SU-DHL-6 (cell line): ENCODE results near the gene B3GNT9.

Source experiments
- H2AFZ ChIP-seq: fragments of 200-600 bp; sonication (generic); 2 replicates; pipeline ENCODE4 v1.6.1; 2014; ENCODE audit warnings: low read depth, mild to moderate bottlenecking, moderate library complexity, mixed read lengths, antibody characterized with exemption, low read length; ENCODE audit not compliant: severe bottlenecking
- H3F3A ChIP-seq: fragments of 200-600 bp; shearing (Covaris generic); 2 replicates; pipeline ENCODE4 v1.6.0; 2016; ENCODE audit warnings: antibody characterized with exemption, mild to moderate bottlenecking; ENCODE audit not compliant: insufficient read depth
- H3K27ac ChIP-seq: fragments of 200-600 bp; sonication (generic); 2 replicates; pipeline ENCODE4 v1.5.1; 2016; ENCODE audit warnings: low read depth, mild to moderate bottlenecking, low read length, moderate library complexity, mixed read lengths
- H3K27me3 ChIP-seq: fragments of 200-600 bp; sonication (generic), shearing (Covaris generic); 2 replicates; pipeline ENCODE4 v1.6.0; 2014; ENCODE audit warnings: mild to moderate bottlenecking, low read length
- H3K36me3 ChIP-seq: fragments of 200-600 bp; sonication (generic); 2 replicates; pipeline ENCODE4 v1.6.1; 2014; ENCODE audit warnings: mild to moderate bottlenecking, low read length, mixed read lengths
- H3K4me2 ChIP-seq: fragments of 300-600, 200-600 bp; shearing (Covaris generic), sonication (generic); 2 replicates; pipeline ENCODE4 v1.6.0; 2014; ENCODE audit warnings: low read length, low read depth, mild to moderate bottlenecking; ENCODE audit not compliant: poor library complexity, severe bottlenecking
- H3K4me3 ChIP-seq: fragments of 200-600 bp; sonication (generic); 2 replicates; pipeline ENCODE4 v1.5.1; 2014; ENCODE audit warnings: antibody characterized with exemption, low read length, mild to moderate bottlenecking, mixed read lengths; ENCODE audit not compliant: insufficient read depth, poor library complexity, severe bottlenecking
- H3K79me2 ChIP-seq: fragments of 200-600 bp; sonication (generic); 2 replicates; pipeline ENCODE4 v1.6.1; 2014; ENCODE audit warnings: mild to moderate bottlenecking, low read length, moderate library complexity; ENCODE audit not compliant: insufficient read depth
- H3K9ac ChIP-seq: fragments of 200-600 bp; sonication (generic); 2 replicates; pipeline ENCODE4 v1.7.0; 2014; ENCODE audit warnings: mild to moderate bottlenecking, low read length
- H3K9me2 ChIP-seq: fragments of 200-600 bp; sonication (generic); replicated peaks from 2 replicates; pipeline ENCODE4 v1.6.1; 2014; ENCODE audit warnings: low read length; ENCODE audit not compliant: insufficient read depth
- H3K9me3 ChIP-seq: fragments of 200-600 bp; sonication (generic); 2 replicates; pipeline ENCODE4 v1.6.1; 2014; ENCODE audit warnings: low read length, mixed read lengths; ENCODE audit not compliant: insufficient read depth
- H4K20me1 ChIP-seq: fragments of 200-600 bp; sonication (generic); 2 replicates; pipeline ENCODE4 v1.6.1; 2014; ENCODE audit warnings: low read depth, mild to moderate bottlenecking, antibody characterized with exemption, low read length, moderate library complexity, mixed read lengths
- CTCF ChIP-seq: fragments of 200-600 bp; sonication (generic); IDR thresholded peaks from one replicate; pipeline ENCODE4 v1.5.1; 2017; ENCODE audit warnings: antibody characterized with exemption, mild to moderate bottlenecking, low read length, moderate library complexity; ENCODE audit not compliant: insufficient read depth, poor library complexity, severe bottlenecking
- EZH2phosphoT487 ChIP-seq: fragments of 200-600 bp; sonication (generic), shearing (Covaris generic); conservative IDR thresholded peaks from 2 replicates; pipeline ENCODE4 v1.6.1; 2018; ENCODE audit warnings: mild to moderate bottlenecking, antibody characterized with exemption, low read length, moderate library complexity, mixed read lengths

Gene B3GNT9

GRCh38 chr16:67108489-67108888 is 42.3 kb downstream of the B3GNT9 start:
- no peak overlapping the region for H3K9ac ChIP-seq
- H4K20me1 ChIP-seq: no peaks in the 10 kb centered on the region
- no peak for TF ChIP-seq CTCF
- no peak for TF ChIP-seq EZH2phosphoT487
- H3K27me3 ChIP-seq: no peaks in the 10 kb centered on the region
- H3K27ac ChIP-seq: no peak overlapping the region
- no peaks in the 10 kb centered on the region for H3K9me3 ChIP-seq
- no peak overlapping the region for H3K4me2 ChIP-seq
- H2AFZ ChIP-seq: no peak overlapping the region
- H3K9me2 ChIP-seq: no peaks in the 10 kb centered on the region
- no peaks in the 10 kb centered on the region for H3K36me3 ChIP-seq
- peaks cover 12% of the 10 kb centered on the region; the same call in 1 of the 2 replicates for H3F3A ChIP-seq
- no peak overlapping the region for H3K4me3 ChIP-seq
- peaks cover 28% of the 10 kb centered on the region for H3K79me2 ChIP-seq

GRCh38 chr16:67105881-67106280 is 44.9 kb downstream of the B3GNT9 start:
- no peaks in the 10 kb centered on the region for H3K9me2 ChIP-seq
- peaks cover 10% of the 10 kb centered on the region for H3K79me2 ChIP-seq
- no peak overlapping the region for H3K4me2 ChIP-seq
- H4K20me1 ChIP-seq: no peaks in the 10 kb centered on the region
- H3K4me3 ChIP-seq: no peak overlapping the region
- peaks cover 12% of the 10 kb centered on the region; the same call in 1 of the 2 replicates for H3F3A ChIP-seq
- no peak overlapping the region for H2AFZ ChIP-seq
- H3K36me3 ChIP-seq: peaks cover 5% of the 10 kb centered on the region; the same call in 1 of the 2 replicates
- H3K27me3 ChIP-seq: no peaks in the 10 kb centered on the region
- H3K27ac ChIP-seq: no peak overlapping the region
- no peaks in the 10 kb centered on the region for H3K9me3 ChIP-seq
- TF ChIP-seq CTCF (no peak), EZH2phosphoT487 (no peak)
- H3K9ac ChIP-seq: no peak overlapping the region

DNA sequence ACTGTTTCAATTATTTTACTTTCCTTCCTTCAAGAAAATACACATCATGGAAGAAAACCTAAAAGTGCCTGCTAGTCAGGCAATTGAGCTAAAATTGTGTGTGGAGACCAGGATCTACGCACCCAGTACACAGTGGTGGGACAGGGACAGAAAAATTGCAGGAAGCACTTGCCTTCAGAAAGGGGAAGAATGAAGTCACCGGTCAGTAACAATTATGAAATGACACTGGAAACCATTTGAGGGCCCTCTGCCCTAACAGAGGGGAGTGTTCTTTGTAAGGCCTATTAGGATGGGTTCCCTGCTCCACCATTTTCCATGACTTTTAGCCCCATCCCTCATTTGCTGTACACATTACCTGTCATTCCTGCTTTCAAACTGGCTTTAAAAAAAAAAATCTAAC is 45.6 kb downstream of the B3GNT9 start:
- Histone ChIP-seq H3K27me3 (no peaks in the 10 kb centered on the region), H3F3A (peaks cover 12% of the 10 kb centered on the region; the same call in 1 of the 2 replicates), H3K79me2 (peaks cover 3% of the 10 kb centered on the region), H4K20me1 (no peaks in the 10 kb centered on the region), H3K27ac (no peak overlapping the region), H3K4me2 (no peak overlapping the region), H3K4me3 (no peak overlapping the region), H3K9me3 (no peaks in the 10 kb centered on the region), H3K9ac (no peak overlapping the region), H3K9me2 (no peaks in the 10 kb centered on the region), H2AFZ (no peak overlapping the region), H3K36me3 (peaks cover 6% of the 10 kb centered on the region; the same call in 1 of the 2 replicates)
- no peak for TF ChIP-seq EZH2phosphoT487
- no peak for TF ChIP-seq CTCF
